GM13977 (cell line): ENCODE data around the gene KIAA1191.

Experiments
- DNase-seq: peaks from one replicate; pipeline ENCODE4 v3.0.0; 2012; ENCODE audit warnings: low spot score
- CTCF ChIP-seq: IDR thresholded peaks from 2 replicates; pipeline ENCODE4 v1.5.1; 2012; ENCODE audit warnings: mild to moderate bottlenecking, control low read depth; ENCODE audit not compliant: insufficient read depth; ENCODE audit errors: extremely low read depth, missing control alignments
- in situ Hi-C: fragments of 300-500 bp; cut with MboI; formaldehyde crosslinking; loops from one replicate; pipeline ENCODE4 v1.12.0; 2022; ENCODE audit warnings: low sequenced_read_pairs, low pct_unique_long_range_greater_than_20kb, mixed read lengths, inconsistent platforms; ENCODE audit not compliant: unreplicated experiment

The KIAA1191 gene

GRCh38 chr5:176406436-176407052 lies 45.0 kb upstream of the KIAA1191 start:
- no peak for DNase-seq
- in situ Hi-C loops: no loop called here
- no peak for TF ChIP-seq CTCF

- TF ChIP-seq CTCF: peak; percentile 9
- no peak for DNase-seq
- in situ Hi-C loops: no loop called here
Measured at GRCh38 chr5:176405656-176406435, 44.3 kb upstream of the KIAA1191 start.

GRCh38 chr5:176401281-176402205 lies 40.0 kb upstream of the KIAA1191 start:
- TF ChIP-seq CTCF: no peak
- in situ Hi-C loops: no loop called here
- DNase-seq: no peak

- TF ChIP-seq CTCF: no peak
- in situ Hi-C loops: no loop called here
- no peak for DNase-seq
Measured at GRCh38 chr5:176400382-176401156, 39.0 kb upstream of the KIAA1191 start.

- no peak for TF ChIP-seq CTCF
- in situ Hi-C loops: no loop called here
- no peak for DNase-seq
Measured at GRCh38 chr5:176397736-176398420, 36.3 kb upstream of the KIAA1191 start.
